WI38 (cell line): ENCODE results near the gene PLAU.

ENCODE experiments used
- H3K4me3 ChIP-seq: 2 replicates; pipeline ENCODE4 v1.5.1; 2011; ENCODE audit warnings: low read depth, mild to moderate bottlenecking, control low read depth, low read length
- CTCF ChIP-seq: IDR thresholded peaks from 2 replicates; pipeline ENCODE4 v1.5.1; 2012; ENCODE audit warnings: low read depth, mild to moderate bottlenecking, control low read depth, low read length

The PLAU gene

GRCh38 chr10:73908853-73909539 is 1.9 kb upstream of the PLAU start:
- TF ChIP-seq CTCF, result no peak
- H3K4me3 ChIP-seq, result no peak overlapping the region; the same call in none of the 2 replicates

- TF ChIP-seq CTCF, result no peak
- peak overlapping the region; percentile 17 for H3K4me3 ChIP-seq
These were observed 1.3 kb upstream of the PLAU start for GRCh38 chr10:73909540-73910115.

GRCh38 chr10:73910401-73910763 is 550 bp upstream of the PLAU start:
- H3K4me3 ChIP-seq, result peak overlapping the region; percentile 88
- no peak for TF ChIP-seq CTCF

GRCh38 chr10:73911553-73912004 is 647 bp downstream of the PLAU start:
- TF ChIP-seq CTCF, result no peak
- H3K4me3 ChIP-seq, result peak overlapping the region; percentile 88

- no peak for TF ChIP-seq CTCF
- H3K4me3 ChIP-seq, result peak overlapping the region; percentile 88
These were observed 3.1 kb downstream of the PLAU start for GRCh38 chr10:73914036-73914435.

GRCh38 chr10:73915206-73915851 is 4.4 kb downstream of the PLAU start:
- no peak for TF ChIP-seq CTCF
- H3K4me3 ChIP-seq, result peak overlapping the region; percentile 88
